GM10266 (cell line): Measurements from ENCODE around the gene CCDC93.

Source experiments
- DNase-seq: peaks from one replicate; pipeline ENCODE4 v3.0.0; 2012; ENCODE audit errors: extremely low spot score
- CTCF ChIP-seq: IDR thresholded peaks from 2 replicates; pipeline ENCODE4 v1.5.1; 2012; ENCODE audit warnings: mild to moderate bottlenecking, low read depth; ENCODE audit not compliant: control insufficient read depth, insufficient read depth; ENCODE audit errors: missing control alignments

CCDC93 gene

GRCh38 chr2:117994729-117995128, 19.1 kb downstream of the CCDC93 start:
- no peak for DNase-seq
- TF ChIP-seq CTCF, result no peak

DNA sequence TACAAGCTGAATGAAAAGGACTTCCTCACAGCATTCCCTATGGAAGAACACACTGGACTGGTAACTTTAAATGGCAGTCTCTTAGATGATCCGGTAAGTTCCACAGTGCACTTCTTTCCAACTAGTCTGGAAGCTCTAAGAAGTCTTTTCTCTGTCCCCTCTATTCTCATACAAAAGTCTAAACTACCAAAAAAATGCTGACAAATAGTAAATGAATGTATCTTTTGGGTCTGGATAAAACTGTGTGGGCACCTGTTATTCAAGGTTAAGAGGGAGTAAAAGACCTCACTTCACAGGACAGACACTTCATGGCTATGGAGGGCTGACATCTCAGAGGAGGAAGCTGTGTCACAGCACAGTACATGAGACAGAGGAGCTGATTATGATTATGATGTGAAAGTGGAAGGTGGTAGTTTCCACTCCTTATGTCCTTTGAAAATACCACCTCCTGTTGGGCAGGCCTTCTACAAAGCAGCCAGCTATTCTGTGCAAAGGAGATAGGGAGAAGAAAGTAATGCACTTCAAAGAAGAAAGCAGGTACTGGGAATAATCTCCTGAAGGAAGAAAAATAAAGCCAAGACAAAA, 23.9 kb downstream of the CCDC93 start:
- no peak for DNase-seq
- no peak for TF ChIP-seq CTCF

GRCh38 chr2:117987121-117987520, 26.7 kb downstream of the CCDC93 start:
- no peak for DNase-seq
- no peak for TF ChIP-seq CTCF

DNA sequence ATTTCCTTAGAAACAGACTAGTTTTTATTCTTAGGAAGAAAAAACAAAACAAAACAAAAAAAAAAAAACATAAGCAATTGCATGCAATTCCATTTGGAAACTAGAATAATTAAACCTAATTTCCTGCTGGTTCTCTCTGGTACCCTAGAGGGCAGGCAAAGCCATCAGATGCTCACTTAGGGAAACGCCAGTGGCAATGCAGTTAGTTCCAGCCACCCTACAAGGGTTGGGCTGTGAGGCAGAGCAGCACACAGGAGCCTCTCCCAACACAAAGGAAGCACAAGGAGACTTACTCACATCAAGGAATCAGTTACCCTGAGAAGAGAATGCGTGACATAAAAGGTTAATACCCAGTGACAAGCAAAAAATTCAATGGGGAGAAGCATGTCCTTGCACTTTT, 28.8 kb downstream of the CCDC93 start:
- no peak for DNase-seq
- TF ChIP-seq CTCF, result no peak

- TF ChIP-seq CTCF, result no peak
- no peak for DNase-seq
Measured at GRCh38 chr2:117984208-117984607, 29.7 kb downstream of the CCDC93 start.

DNA sequence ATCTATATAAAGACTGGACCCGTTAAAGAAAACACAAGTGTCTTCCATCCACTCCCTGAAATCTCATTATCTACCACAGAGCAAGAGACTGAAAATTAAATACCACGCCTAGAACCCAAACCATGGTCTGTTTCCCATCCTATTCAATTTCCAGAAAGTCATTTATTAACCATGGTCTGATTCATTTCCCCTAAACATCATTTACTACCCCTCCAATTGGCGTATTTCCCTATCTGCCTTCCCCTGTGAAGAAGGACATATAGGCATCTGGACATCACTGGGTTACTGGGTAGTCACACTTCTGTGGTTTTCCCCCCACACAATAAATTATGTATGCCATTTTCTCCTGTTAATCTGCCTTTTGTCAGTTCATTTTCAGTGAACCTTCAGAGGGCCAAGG, 30.8 kb downstream of the CCDC93 start:
- TF ChIP-seq CTCF, result no peak
- no peak for DNase-seq

DNA sequence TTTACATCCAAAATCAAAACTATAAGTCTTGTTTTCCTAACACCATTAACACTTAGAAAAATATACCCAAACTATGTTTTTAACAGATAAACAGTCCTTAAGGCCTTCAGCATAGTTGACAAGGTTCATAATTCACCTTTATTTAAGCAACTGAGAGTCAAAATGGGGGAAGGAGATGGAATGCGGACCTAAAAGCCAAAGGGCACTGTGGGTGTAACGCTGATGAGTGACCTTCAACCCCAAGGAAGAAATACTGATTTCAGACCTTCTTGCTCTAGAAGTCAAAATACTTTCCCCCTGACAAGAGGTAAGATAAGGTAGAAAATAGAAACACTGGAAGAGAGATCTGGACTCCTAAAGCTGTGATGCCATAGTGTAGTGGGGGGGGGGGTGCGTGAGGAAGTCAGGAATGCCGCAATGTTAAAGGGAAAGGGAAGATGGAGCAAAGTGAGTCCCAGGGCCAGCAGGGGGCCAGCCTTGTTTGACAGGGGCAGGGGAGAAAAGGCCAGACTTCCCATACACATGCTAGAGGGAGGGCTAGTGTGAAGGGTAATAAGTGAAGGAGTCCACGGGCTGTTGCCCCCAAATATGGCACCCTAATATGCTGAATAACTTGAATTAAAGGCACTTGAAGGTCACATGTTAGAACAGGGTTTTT, 31.4 kb downstream of the CCDC93 start:
- TF ChIP-seq CTCF, result no peak
- DNase-seq, result no peak
